HCT116 (cell line): Measurements from ENCODE around the gene NUDT5.

ENCODE experiments used
- ATF3 ChIP-seq: IDR thresholded peaks from 2 replicates; pipeline ENCODE4 v1.6.1; 2012
- CEBPB ChIP-seq: IDR thresholded peaks from 2 replicates; pipeline ENCODE4 v1.6.1; 2012; ENCODE audit warnings: low read depth
- CTCF ChIP-seq, 3 experiments: fragments of 200-600 bp in 1 of 3; sonication (generic) in 1 of 3; IDR thresholded peaks in 2 of 3; conservative IDR thresholded peaks in 1 of 3; 2 replicates each; pipeline ENCODE4 v1.5.1; 2012 to 2017; ENCODE audit warnings: low read depth in 2 of 3, low read length in 2 of 3, antibody characterized with exemption in 1 of 3, borderline replicate concordance in 1 of 3, control low read depth in 1 of 3, mild to moderate bottlenecking in 1 of 3, mixed read lengths in 1 of 3, mixed run types in 1 of 3, moderate library complexity in 1 of 3; ENCODE audit not compliant: insufficient read depth in 1 of 3
- EGR1 ChIP-seq: IDR thresholded peaks from 2 replicates; pipeline ENCODE4 v1.6.1; 2012; ENCODE audit warnings: low read depth
- POLR2A ChIP-seq: IDR thresholded peaks from 2 replicates; pipeline ENCODE4 v1.7.0; 2011; ENCODE audit warnings: borderline replicate concordance; ENCODE audit not compliant: insufficient read depth, insufficient read length; ENCODE audit errors: extremely low read depth
- POLR2AphosphoS5 ChIP-seq: IDR thresholded peaks from 2 replicates; pipeline ENCODE4 v1.6.1; 2011; ENCODE audit warnings: mild to moderate bottlenecking, low read depth, low read length, moderate library complexity
- REST ChIP-seq: IDR thresholded peaks from 2 replicates; pipeline ENCODE4 v1.6.1; 2012; ENCODE audit warnings: low read depth
- SRF ChIP-seq: IDR thresholded peaks from 2 replicates; pipeline ENCODE4 v1.6.1; 2012; ENCODE audit warnings: low read depth
- ZNF274 ChIP-seq: fragments of 200-500 bp; sonication (Bioruptor generic); IDR thresholded peaks from 2 replicates; pipeline ENCODE4 v1.6.1; 2014; ENCODE audit warnings: mild to moderate bottlenecking, low read depth, low read length, inconsistent platforms
- TF ChIP-seq, protein P1 (sequence below): IDR thresholded peaks from 2 replicates; pipeline ENCODE4 v1.6.1; 2012

- TF ChIP-seq SRF: no peak
- TF ChIP-seq CTCF (IDR thresholded peaks at IDR 0.05 in 2 of 3, conservative IDR thresholded peaks at IDR 0.05 in 1 of 3; ENCODE audit: borderline replicate concordance in 1 of 3, insufficient read depth in 1 of 3, low read depth in 2 of 3, low read length in 2 of 3): no peak
- no peak for TF ChIP-seq REST
- TF ChIP-seq POLR2AphosphoS5: no peak
- TF ChIP-seq EGR1: no peak
- TF ChIP-seq ATF3: no peak
- TF ChIP-seq, protein P1, sequence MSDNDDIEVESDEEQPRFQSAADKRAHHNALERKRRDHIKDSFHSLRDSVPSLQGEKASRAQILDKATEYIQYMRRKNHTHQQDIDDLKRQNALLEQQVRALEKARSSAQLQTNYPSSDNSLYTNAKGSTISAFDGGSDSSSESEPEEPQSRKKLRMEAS: no peak
- no peak for TF ChIP-seq ZNF274
- no peak for TF ChIP-seq POLR2A
- TF ChIP-seq CEBPB: no peak
Measured at GRCh38 chr10:12154516-12154915, 41.2 kb downstream of the NUDT5 start.
